Astrocyte (in vitro differentiated cells and primary cell): Measurements from ENCODE around the gene MAT2B. TPM values are rescaled to one million over a fixed set of nuclear protein-coding genes. Genes with fewer than 3 reads are reported as not detected.

ENCODE experiments used
- DNase-seq: peaks from one replicate; pipeline ENCODE4 v3.0.0-alpha.2; 2010; ENCODE audit warnings: low read depth
- FAIRE-seq: peaks from 2 replicates; lab custom pipeline; 2011; peaks lifted over from hg19 to GRCh38; lab: Jason Lieb, UNC
- H2AFZ ChIP-seq: 2 replicates; pipeline ENCODE4 v1.6.0; 2012; ENCODE audit warnings: low read depth, low read length, inconsistent platforms
- H3K27ac ChIP-seq: 2 replicates; pipeline ENCODE4 v1.5.1; 2011; ENCODE audit warnings: low read depth, low read length, inconsistent platforms
- H3K27me3 ChIP-seq: 2 replicates; pipeline ENCODE4 v1.6.0; 2011; ENCODE audit warnings: low read length, inconsistent platforms; ENCODE audit not compliant: insufficient read depth
- H3K36me3 ChIP-seq: 2 replicates; pipeline ENCODE4 v1.5.1; 2011; ENCODE audit warnings: low read length, inconsistent platforms; ENCODE audit not compliant: insufficient read depth
- H3K4me1 ChIP-seq: 2 replicates; pipeline ENCODE4 v1.5.1; 2011; ENCODE audit warnings: low read length, inconsistent platforms; ENCODE audit not compliant: insufficient read depth
- H3K4me2 ChIP-seq: 2 replicates; pipeline ENCODE4 v1.6.0; 2012; ENCODE audit warnings: low read length, inconsistent platforms
- H3K4me3 ChIP-seq: 2 replicates; pipeline ENCODE4 v1.5.1; 2011; ENCODE audit warnings: low read depth, mild to moderate bottlenecking, low read length, inconsistent platforms; ENCODE audit not compliant: insufficient read depth
- H3K79me2 ChIP-seq: 2 replicates; pipeline ENCODE4 v1.6.0; 2012; ENCODE audit warnings: mild to moderate bottlenecking, low read length, inconsistent platforms; ENCODE audit not compliant: insufficient read depth
- H3K9ac ChIP-seq: 2 replicates; pipeline ENCODE4 v1.6.0; 2012; ENCODE audit warnings: mild to moderate bottlenecking, low read length, inconsistent platforms
- H3K9me3 ChIP-seq: 2 replicates; pipeline ENCODE4 v1.5.1; 2012; ENCODE audit warnings: low read depth, mild to moderate bottlenecking, low read length, inconsistent platforms; ENCODE audit not compliant: insufficient read depth
- H4K20me1 ChIP-seq: 2 replicates; pipeline ENCODE4 v1.6.0; 2012; ENCODE audit warnings: low read length, inconsistent platforms; ENCODE audit not compliant: insufficient read depth
- H3K27ac Mint-ChIP-seq: one replicate; pipeline ENCODE4 v1.8.0; 2021; ENCODE audit warnings: mild to moderate bottlenecking, mixed read lengths; ENCODE audit not compliant: unreplicated experiment
- H3K27me3 Mint-ChIP-seq: one replicate; pipeline ENCODE4 v1.8.0; 2021; ENCODE audit warnings: low read depth, mixed read lengths; ENCODE audit not compliant: unreplicated experiment
- H3K36me3 Mint-ChIP-seq: one replicate; pipeline ENCODE4 v1.8.0; 2021; ENCODE audit warnings: low read depth, mixed read lengths; ENCODE audit not compliant: unreplicated experiment
- H3K4me1 Mint-ChIP-seq: one replicate; pipeline ENCODE4 v1.8.0; 2021; ENCODE audit warnings: low read depth, mixed read lengths; ENCODE audit not compliant: unreplicated experiment
- H3K4me3 Mint-ChIP-seq: one replicate; pipeline ENCODE4 v1.8.0; 2021; ENCODE audit warnings: mild to moderate bottlenecking, moderate library complexity, mixed read lengths; ENCODE audit not compliant: unreplicated experiment
- H3K9me3 Mint-ChIP-seq: one replicate; pipeline ENCODE4 v1.8.0; 2021; ENCODE audit warnings: mild to moderate bottlenecking, mixed read lengths; ENCODE audit not compliant: unreplicated experiment
- EZH2 ChIP-seq: IDR thresholded peaks from 2 replicates; pipeline ENCODE4 v1.6.1; 2012; ENCODE audit warnings: mild to moderate bottlenecking, low read length, inconsistent platforms; ENCODE audit not compliant: insufficient read depth
- total RNA-seq: library from RNA; stranded (reverse); gene quantifications from 2 replicates; pipeline ENCODE4 v1.2.1, GENCODE V29; 2021
- TF ChIP-seq, protein P1 (sequence below): IDR thresholded peaks from 2 replicates; pipeline ENCODE4 v1.5.1; 2011; ENCODE audit warnings: low read depth, mild to moderate bottlenecking, inconsistent platforms, low read length, moderate library complexity; ENCODE audit not compliant: insufficient read depth

The MAT2B gene
- total RNA-seq, 1 donor from 2014 or later: 41.0 TPM

DNA sequence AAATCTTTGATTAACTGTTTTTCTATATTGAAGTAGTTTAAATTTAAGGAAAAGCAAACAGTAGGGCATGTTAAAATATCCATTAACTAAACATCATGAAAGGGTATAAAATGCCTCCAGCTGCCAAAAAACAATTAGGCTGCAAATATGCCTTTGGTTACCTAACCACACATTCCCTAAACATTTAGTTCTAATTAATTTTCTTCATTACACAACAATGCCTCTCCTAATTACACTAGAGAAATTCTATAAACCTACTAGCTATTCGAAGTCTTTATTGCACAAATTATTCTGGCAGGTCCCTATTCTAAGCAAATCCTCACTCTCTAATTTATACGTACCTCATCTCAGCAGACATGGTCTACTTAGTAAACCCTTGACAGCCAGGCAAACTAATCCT lies 37.4 kb downstream of the MAT2B start:
- Histone ChIP-seq H3K9ac (no peak overlapping the region), H3K79me2 (no peaks in the 10 kb centered on the region), H3K4me1 (no peaks in the 10 kb centered on the region), H3K27me3 (no peaks in the 10 kb centered on the region), H3K4me3 (no peak overlapping the region), H3K4me2 (no peak overlapping the region), H2AFZ (no peak overlapping the region), H3K9me3 (no peaks in the 10 kb centered on the region), H3K27ac (no peak overlapping the region), H4K20me1 (no peaks in the 10 kb centered on the region), H3K36me3 (no peaks in the 10 kb centered on the region)
- Mint-ChIP-seq H3K27me3 (peaks cover 9% of the 10 kb centered on the region), H3K4me1 (no peaks in the 10 kb centered on the region), H3K4me3 (no peak overlapping the region), H3K27ac (no peak overlapping the region), H3K36me3 (no peaks in the 10 kb centered on the region), H3K9me3 (no peaks in the 10 kb centered on the region)
- TF ChIP-seq, protein P1, sequence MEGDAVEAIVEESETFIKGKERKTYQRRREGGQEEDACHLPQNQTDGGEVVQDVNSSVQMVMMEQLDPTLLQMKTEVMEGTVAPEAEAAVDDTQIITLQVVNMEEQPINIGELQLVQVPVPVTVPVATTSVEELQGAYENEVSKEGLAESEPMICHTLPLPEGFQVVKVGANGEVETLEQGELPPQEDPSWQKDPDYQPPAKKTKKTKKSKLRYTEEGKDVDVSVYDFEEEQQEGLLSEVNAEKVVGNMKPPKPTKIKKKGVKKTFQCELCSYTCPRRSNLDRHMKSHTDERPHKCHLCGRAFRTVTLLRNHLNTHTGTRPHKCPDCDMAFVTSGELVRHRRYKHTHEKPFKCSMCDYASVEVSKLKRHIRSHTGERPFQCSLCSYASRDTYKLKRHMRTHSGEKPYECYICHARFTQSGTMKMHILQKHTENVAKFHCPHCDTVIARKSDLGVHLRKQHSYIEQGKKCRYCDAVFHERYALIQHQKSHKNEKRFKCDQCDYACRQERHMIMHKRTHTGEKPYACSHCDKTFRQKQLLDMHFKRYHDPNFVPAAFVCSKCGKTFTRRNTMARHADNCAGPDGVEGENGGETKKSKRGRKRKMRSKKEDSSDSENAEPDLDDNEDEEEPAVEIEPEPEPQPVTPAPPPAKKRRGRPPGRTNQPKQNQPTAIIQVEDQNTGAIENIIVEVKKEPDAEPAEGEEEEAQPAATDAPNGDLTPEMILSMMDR: no peak
- no peak for TF ChIP-seq EZH2
- DNase-seq: no peak
- no peak for FAIRE-seq

DNA sequence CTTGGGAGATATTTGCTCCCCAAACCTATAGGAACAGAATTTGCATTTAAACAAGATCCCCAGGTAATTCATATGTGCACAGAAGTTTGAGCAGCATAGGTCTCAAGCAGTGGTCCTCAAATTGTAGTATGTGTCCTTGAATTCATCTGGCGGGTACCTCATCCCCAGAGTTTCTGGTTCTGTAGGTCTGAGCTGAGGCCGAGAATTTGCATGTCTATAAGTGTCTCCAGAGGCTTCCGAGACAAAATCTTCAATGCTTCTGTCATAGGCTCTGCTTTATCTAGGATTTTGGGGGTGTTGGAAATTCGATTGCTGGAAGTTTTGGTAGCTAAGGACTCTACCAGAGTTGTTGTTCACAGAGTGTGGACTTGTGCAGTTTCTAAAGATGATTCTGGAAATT lies 38.6 kb downstream of the MAT2B start:
- peaks cover 9% of the 10 kb centered on the region for H3K27me3 Mint-ChIP-seq
- no peaks in the 10 kb centered on the region for H3K9me3 ChIP-seq
- no peaks in the 10 kb centered on the region for H3K9me3 Mint-ChIP-seq
- no peaks in the 10 kb centered on the region for H3K4me1 Mint-ChIP-seq
- no peaks in the 10 kb centered on the region for H3K27me3 ChIP-seq
- no peak overlapping the region for H3K27ac ChIP-seq
- H3K36me3 ChIP-seq: no peaks in the 10 kb centered on the region
- H3K4me1 ChIP-seq: no peaks in the 10 kb centered on the region
- no peak overlapping the region for H3K9ac ChIP-seq
- no peak overlapping the region for H3K4me2 ChIP-seq
- H3K79me2 ChIP-seq: no peaks in the 10 kb centered on the region
- DNase-seq (no peak), FAIRE-seq (no peak)
- H4K20me1 ChIP-seq: no peaks in the 10 kb centered on the region
- H3K27ac Mint-ChIP-seq: no peak overlapping the region
- H3K4me3 Mint-ChIP-seq: no peak overlapping the region
- H3K36me3 Mint-ChIP-seq: no peaks in the 10 kb centered on the region
- H2AFZ ChIP-seq: no peak overlapping the region
- no peak overlapping the region for H3K4me3 ChIP-seq
- TF ChIP-seq, protein P1: no peak
- TF ChIP-seq EZH2: no peak

DNA sequence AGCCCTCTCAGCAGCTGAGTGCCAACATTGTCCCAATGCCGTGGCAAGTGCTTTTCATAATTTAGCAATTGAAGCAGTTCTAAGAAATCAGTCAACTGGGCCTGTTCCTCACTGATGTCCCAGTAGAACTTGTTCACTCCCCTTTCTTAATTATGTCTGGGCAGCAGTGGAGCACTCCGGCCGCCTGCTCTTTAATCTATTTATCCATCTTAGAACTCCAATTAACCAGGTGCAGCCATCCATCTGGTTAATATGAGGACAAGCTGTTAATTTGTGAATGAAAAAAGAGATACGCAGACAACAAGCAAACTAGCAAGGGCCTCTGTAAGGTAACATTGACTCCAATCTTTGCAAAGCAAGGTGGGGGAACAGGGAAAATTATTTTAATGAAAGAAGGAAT lies 39.4 kb downstream of the MAT2B start:
- H3K9me3 Mint-ChIP-seq: no peaks in the 10 kb centered on the region
- H3K4me3 ChIP-seq: no peak overlapping the region
- TF ChIP-seq, protein P1: no peak
- TF ChIP-seq EZH2: no peak
- H2AFZ ChIP-seq: no peak overlapping the region
- DNase-seq (no peak), FAIRE-seq (no peak)
- H3K27ac ChIP-seq: no peak overlapping the region
- peaks cover 9% of the 10 kb centered on the region for H3K27me3 Mint-ChIP-seq
- H3K79me2 ChIP-seq: no peaks in the 10 kb centered on the region
- H3K4me1 Mint-ChIP-seq: no peaks in the 10 kb centered on the region
- no peaks in the 10 kb centered on the region for H4K20me1 ChIP-seq
- H3K9me3 ChIP-seq: no peaks in the 10 kb centered on the region
- H3K4me3 Mint-ChIP-seq: no peak overlapping the region
- H3K36me3 ChIP-seq: no peaks in the 10 kb centered on the region
- no peak overlapping the region for H3K27ac Mint-ChIP-seq
- H3K27me3 ChIP-seq: no peaks in the 10 kb centered on the region
- H3K4me2 ChIP-seq: no peak overlapping the region
- H3K9ac ChIP-seq: no peak overlapping the region
- H3K4me1 ChIP-seq: no peaks in the 10 kb centered on the region
- no peaks in the 10 kb centered on the region for H3K36me3 Mint-ChIP-seq
